SIG-M5 (cell line): ENCODE data around the gene SLC66A2.

ENCODE experiments used
- DNase-seq: peaks from one replicate; lab custom pipeline; 2025; lab: John Stamatoyannopoulos, UW

The SLC66A2 gene

DNA sequence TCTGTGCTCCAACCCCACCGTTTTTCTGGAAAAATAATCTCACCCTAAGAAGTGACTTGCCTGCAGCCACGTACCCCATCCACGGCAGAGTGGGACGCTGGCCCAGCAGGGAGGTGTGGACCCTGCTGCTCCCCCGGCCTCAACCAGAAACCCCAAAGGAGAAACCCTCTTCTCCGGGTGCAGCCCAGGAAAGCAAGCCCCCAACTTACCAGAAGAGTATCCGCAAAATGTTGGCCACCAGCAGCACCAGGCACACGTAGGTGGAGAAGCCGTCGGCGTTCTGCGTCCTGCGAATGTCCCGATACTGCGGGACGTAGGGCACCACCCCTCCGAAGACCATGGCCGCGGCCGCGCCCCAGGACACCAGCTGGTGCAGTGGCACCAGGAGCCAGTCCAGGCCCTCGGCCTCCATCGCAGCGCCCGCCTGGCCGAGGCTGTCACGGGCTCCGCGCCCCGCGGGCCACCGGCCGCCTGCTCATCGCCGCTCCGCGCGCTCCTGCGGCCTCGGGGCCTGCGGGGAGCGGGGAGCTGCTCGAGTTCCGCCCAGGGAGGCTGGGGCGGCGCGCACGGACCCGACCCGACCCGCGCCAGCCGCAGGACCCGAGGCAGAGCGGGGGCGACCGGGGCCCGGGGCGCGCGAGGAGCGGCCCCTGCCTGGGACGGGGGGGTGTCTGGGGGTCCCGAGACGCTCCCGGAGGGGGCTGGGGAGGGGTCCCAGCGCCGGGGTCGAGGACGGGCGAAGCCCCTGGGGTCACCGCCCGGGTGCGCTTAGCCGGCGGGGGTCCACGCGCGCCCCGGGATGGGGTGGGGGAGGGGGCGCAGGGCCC is 725 bp downstream of the SLC66A2 start:
- DNase-seq: no peak

DNA sequence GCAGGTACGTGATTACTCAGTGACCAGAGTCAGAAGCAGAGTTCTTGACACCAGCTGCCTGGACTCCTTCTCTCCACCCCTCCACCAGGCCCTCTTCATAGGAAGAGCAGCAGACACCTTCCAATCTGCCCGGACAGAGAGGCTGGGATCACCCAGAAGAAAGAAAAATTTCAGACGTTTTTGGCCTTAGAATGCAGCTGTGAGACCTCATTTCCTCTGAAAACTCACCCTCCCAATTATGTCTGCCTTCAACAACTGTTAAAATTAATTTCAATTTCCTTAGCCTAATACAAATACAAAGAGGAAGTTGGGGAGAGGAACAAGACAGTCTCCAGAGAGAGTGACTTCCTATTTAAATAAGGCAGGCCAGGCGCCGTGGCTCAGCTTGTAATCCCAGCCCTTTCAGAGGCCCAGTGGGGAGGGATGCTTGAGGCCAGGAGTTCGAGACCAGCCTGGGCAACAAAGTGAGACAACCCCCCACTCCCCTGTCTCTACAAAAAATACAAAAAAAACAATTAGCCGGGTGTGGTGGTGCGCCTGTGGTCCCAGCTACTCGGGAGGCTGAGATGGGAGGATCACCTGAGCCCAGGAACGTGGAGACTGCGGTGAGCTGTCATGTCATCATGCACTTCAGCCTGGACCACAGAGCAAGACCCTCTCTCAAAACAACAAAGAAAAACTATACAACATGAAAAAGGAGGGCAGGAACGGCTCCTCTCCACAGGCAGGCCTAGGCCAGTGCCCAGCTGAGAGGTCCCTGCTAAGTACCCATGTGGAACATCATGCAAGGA is 1.6 kb downstream of the SLC66A2 start:
- peak; percentile 87 for DNase-seq

DNA sequence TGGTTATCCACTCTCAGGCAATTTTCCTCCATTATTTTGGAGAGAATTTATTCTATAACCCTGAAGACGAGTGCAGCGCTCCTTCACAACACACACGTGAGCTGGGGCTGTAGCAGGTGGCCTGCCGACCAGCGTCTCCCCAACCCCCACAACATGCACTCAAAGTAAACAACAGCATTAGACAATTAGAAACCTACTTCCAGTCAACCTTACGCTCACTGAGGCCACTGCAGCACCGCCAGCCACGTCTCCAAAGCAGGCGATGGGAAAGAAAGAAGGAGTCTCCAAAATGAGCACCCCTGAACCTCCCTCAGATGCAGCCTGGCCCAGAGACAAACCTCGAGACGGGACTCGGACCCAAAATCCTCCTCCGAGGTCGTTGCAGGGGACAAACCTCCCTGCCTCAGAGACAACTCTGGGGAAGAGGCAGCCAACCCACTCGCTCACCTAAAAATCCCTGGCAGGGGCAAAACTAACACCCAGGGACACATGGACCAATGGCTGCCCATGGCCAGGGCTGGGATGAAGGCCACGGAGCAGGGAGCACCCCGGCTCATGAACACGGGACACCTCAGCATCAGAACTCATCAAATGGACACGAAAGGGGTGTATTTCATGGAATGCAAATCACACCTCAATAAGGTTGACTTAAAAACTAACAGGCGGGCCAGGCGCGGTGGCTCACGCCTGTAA is 2.6 kb downstream of the SLC66A2 start:
- no peak for DNase-seq

DNA sequence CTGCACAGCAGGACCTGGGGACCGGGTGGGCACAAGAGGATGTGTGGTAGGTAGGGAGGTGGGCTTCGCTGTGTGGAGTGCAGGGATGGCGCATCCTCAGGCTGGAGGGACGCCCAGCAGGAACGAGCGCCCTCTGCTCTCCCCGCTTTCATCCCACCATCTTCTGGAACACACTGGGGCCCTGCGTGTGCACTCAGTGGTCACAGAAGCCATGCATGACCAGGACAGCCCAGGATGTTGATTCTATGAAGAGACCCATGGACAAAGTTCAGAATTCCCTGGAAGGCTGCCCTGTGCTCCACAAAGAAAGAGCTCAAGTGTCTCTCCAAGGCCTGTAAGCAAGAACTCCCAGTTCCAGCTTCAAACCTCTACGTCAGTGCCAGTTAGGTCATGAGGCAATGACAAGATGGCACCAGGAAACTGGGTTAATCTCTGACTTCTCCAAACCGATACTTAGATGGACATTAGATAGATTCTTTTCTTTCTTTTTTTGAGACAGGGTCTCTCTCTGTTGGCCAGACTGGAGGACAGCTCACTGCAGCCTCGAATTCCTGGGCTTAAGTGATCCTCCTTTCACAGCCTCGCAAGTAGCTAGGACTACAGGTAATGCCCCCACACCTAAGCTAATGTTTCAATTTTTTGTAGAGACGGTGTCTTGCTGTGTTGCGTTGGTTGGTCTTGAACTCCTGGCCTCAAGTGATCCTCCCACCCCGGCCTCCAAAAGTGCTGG is 3.4 kb downstream of the SLC66A2 start:
- no peak for DNase-seq

DNA sequence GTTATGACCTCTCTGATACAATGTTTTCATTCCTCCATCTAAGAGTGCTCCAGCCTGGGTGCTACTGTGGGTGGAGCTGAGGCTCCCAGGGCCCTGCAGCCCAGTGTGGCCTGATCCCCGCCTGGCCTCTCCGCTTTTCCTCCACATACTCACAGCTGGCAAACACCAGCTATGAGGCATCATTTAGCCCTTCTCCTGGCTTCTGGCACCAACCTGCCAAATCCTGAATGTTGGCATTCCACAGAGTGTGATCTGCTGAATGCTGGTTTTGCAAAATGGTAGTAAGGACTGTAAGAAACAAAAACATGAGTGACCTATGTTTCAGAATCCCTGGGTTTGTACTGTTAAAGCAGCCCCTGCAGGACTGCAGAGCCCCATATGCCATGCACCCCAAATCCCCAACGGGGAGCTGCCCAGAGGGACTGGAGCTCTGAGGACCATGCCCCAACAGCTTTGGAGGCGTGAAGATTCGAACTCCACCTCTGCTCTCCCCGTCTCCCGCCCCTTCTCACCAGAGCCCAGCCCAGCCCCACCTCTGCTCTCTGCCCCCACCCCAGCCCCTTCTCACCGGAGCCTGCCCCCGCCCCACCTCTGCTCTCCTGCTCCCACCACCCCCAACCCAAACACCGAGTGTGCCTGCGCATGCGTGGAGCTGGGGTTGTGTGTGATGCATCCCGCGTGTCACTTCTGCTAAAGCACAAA is 4.2 kb downstream of the SLC66A2 start:
- no peak for DNase-seq

DNA sequence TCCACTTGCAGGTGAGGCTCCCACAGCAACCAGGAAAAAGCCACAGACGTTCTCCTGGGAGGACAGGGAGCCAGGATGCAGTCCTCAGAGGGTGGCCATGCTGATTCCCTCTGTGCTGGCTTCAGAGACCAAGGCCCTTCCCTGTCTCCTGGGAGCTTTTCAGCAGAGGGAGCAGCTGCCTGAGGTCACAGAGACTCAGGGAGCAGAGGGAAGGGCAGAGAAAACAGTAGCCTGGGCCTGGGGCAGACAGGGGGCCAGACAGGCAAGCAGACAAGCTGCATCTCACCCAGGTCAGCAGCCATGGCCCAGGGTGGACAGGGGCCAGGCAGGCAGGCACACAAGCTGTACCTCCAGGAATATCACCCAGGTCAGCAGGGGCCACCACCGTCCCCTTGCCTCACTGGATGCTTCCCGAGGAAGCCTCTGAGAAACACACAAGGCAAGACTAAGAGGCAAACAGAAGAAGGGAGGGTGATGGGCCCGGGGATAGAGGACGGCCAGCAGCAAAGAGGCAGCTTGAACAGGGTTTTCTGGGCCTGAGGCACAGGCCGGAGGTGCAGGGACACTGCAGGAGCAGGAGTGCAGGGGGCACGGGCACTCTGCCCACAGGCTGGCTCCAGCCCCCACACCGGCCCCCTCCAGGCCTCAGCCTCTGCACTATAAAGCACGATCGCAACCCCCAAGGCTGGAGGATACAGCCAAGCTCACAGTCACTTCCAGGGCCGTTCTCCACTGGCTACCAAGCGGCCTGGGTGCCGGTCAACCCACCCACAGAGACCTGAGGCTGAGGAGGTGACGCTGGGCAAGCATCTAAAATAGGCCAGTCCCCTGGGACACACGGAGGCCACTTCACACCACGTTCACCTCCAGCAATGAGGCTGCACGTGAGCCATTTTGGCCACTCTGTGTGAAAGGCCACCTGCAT is 6.1 kb downstream of the SLC66A2 start:
- no peak for DNase-seq

DNA sequence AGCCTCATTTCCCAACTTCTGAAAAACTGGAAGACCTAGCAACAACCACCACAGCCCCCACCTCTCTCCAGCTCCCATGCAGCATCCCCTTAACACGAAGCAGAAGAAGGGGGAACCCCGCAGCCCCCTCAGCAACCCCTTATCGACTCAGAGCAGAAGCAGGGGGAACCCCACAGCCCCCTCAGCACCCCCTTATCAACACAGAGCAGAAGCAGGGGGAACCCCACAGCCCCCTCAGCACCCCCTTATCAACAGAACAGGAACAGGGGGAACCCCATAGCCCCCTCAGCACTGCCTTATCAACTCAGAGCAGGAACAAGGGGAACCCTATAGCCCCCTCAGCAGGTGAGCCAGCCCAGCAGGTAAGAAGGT is 6.7 kb downstream of the SLC66A2 start:
- no peak for DNase-seq

DNA sequence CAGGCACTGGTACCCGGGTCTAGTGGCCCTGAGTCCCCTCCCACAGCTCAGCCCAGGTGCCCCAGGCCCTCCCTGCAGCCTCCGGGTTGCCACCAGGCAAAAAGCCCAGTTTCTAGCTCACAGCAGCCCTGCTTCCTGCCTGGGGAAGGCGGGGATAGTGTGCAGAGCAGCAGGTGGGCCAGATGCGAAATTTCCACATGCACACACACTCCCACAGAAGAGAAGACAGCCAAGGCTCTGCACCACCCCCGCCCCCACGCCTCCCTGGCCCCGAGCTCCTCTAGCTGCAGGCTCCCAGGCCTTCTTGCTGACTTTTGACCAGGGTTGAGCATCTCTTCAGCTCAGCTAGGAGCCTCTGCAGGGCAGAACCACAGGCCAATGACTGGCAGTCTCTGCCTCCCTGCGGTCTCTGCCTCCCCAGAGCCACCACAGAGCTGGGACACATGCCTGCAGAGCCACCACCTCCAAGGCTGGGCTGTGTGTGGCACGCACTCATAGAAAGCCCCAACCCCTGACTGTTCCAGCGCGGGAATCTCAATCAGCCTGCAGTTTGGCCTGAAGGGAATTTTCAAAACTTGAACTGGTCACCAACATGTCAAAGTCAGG is 7.2 kb downstream of the SLC66A2 start:
- DNase-seq: no peak

DNA sequence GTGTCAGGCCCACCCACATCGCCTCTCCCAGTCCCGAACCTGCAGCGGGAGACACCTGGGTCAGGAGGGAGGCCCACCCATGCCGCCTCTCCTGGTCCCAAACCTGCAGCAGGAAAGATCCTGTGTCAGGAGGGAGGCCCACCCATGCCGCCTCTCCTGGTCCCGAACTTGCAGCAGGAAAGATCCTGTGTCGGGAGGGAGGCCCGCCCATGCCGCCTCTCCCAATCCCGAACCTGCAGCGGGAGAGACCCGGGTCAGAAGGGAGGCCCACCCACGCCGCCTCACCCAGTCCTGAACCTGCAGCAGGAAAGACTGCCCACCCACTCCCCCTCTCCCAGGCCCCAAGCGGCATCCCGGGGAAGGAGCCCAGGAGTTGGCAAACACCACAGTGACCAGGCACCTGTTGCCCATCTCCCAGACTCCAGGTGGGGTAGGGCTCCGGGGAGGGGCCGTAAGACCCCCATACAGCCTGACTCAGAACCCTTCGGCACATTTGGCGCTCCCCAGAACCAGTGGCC is 7.8 kb downstream of the SLC66A2 start:
- no peak for DNase-seq

DNA sequence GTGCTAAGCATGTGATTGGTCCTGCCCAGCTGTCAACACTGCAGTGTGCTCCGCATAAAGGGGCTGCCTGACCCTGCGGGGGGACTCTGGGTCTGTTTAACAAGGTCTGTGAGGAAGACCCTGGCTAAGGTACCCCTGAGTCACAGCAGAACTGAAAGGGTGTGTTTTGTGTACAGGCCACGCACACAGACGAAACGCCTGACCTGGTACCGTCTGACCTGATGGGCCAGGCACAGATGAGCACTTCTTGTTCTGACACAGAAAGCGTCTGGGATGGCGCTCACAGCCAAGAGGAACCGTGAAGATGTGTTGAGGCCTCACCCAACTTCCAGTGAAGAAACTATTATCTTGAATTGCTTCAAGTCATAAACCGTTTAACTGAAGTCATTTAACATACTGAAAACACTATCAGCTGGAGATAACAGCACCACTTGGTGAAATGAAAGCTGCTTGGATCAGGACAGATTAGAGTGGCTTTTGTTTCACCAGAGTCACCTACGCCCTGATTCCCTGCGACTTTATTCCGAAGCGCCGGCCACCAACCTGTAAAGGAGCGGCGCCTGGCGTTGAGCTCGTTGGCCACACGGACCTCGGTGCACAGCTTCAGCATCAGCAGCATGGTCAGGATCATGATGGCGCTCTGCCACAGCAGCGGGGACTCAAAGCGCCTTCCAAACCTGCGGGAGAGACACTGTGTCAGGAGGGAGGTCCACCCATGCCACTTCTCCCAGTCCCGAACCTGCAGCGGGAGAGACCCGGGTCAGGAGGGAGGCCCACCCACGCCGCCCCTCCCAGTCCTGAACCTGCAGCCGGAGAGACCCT is 8.5 kb downstream of the SLC66A2 start:
- no peak for DNase-seq

DNA sequence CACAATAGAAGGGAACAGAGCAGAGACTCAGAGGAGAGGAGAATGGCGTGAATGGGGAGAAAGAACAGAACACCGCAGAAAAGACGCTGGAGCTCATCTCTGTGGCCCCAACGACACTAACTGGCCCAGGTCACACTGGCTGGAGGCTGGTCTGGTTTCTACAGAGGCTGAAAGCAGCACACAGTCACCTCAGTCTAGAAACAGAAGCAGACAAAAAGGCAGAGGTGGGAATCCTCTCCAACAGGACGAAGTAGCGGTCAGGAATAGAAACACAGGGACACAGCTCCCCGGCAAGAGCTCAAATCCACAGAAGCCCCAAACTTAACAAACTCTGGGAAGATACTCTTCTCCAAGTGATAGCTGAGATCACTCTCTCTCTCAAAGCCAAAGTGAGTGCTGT is 9.2 kb downstream of the SLC66A2 start:
- no peak for DNase-seq

DNA sequence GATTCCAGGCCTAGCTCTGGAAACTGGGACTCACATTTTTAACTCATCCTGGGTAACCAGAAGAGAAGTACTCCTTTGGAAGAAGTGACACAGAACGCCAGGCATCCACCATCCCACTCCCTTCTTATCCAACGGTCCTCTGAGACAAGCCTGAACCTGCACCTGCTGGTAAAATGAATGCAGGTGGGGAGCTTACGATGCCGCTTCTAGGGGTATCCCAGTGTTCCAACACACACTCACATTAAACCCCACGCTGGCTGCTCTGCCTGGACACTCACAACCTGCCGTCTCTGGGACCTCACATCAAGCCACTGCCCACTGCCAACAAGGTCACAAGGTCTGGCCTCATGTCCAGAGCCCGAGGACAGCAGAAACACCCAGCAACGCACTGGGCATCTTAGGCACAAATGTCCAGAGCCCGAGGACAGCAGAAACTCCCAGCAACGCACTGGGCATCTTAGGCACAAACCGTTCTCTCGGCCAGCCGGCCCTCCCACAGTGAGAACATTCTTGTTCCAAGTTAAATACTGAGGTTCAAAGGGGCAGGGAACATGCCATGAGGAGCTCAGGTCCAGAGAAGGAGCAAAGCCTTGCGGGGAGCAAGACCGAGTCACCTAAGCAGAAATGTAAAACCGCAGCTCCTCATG is 9.9 kb downstream of the SLC66A2 start:
- no peak for DNase-seq

DNA sequence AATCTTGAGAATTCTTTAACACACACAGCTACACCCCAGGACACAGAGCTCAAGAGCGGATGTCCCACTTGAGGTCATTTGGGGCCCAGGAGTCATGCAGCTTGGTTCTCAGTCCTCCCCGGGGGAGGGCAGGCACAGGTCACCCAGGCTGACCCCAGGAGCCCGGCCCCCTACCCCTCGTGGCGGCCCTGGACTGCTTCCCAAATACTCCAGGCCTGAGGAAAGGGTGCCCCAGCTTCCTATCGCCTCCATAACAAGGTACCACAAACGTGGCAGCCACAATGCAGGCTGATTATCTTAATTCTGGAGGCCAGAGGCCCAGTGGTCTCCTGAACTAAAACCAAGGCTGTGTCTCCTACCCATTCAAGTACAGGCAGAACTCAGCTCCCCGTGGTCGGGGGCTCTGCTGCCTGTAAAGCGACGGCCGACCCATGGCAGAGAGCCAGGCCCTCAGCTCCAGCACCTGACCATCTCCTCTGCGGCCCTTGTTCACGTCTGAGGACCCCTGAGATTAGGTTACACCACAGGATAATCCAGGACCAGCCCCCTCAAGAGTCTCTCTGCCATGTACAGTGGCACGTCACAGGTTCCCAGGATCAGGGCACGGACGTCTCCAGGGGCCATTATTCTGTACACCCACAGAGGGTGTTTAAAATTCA is 10.5 kb downstream of the SLC66A2 start:
- DNase-seq: no peak

DNA sequence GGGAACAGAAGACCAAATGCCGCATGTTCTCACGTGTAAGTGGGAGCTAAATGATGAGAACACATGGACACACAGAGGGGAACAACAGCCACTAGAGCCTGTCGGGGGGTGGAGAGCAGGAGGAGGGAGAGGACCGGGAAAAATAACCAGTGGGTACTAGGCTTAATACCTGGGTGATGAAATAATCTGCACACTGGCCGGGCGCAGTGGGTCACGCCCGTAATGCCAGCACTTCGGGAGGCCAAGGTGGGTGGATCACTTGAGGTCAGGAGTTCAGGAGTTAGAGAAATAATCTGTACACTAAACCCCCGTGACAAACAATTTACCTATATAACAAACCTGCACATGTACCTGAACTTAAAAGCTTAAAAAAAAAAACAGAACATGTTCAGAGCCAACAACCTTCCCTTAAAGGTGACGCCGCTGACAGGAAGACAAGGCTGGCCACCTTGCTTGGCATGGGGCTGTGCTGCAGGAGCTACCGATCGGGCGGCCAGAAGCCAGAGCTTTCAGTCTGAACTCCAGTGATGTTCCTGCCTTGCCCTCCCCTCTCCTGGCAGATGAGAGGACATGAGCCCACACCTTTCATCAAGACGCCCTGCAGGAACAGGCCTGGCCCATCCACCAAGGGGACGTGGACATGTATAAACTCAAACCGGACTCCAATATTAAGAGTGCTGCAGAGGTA is 11.2 kb downstream of the SLC66A2 start:
- no peak for DNase-seq

DNA sequence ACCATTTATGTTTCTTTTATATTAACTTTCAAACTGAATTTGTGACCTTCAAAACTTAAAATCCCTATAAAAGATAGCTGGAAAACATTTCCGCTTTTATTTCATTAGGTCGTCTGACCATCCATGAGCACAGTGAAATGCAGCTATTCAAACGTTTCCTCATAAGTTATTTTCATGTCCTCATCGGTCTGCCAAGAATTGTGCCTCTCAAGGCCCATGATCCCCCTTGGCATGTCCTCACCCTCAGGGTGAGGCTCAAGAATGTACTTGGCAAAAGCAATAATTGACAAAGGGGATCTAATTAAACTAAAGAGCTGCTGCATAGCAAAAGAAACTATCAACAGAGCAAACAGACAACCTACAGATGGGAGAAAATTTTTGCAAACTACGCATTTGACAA is 12.4 kb downstream of the SLC66A2 start:
- no peak for DNase-seq

DNA sequence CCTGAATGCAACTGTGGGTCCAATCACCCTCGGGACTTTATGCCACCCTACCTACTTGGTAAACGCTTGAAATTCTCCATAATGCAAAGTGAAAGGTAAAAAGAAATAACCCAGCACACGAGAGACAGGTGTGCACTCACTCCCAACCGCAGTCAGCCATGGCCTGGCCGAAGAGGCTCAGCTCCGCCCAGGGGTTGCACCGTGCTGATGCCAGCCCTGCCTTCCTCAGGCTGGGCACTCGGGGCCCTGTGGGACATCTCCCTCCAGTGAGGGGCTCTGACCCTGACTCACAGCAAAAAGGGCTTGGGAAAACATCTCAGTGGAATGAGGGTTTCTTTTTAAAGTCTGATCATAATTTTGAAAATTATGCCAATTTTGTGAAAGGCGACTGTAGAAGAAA is 13.3 kb downstream of the SLC66A2 start:
- DNase-seq: no peak
